K562 (cell line): ENCODE data around the gene SENP1. TPM values are rescaled to one million over a fixed set of nuclear protein-coding genes. Genes with fewer than 3 reads are reported as not detected.

Source experiments
- BMI1 ChIP-seq: fragments of 150-350 bp; IDR thresholded peaks from 2 replicates; pipeline ENCODE4 v1.6.1; 2014; ENCODE audit warnings: low read length
- ELK3 ChIP-seq: fragments of 450-650 bp; formaldehyde crosslinking; IDR thresholded peaks from 2 replicates; pipeline ENCODE4 v1.4.0; 2020; ENCODE audit warnings: mild to moderate bottlenecking
- NCOA6 ChIP-seq: fragments of 450-650 bp; IDR thresholded peaks from 2 replicates; pipeline ENCODE4 v1.6.1; 2017; ENCODE audit warnings: mild to moderate bottlenecking
- RBM14 ChIP-seq: fragments of 200-400 bp; formaldehyde crosslinking; IDR thresholded peaks from 2 replicates; pipeline ENCODE4 v1.6.1; 2018; ENCODE audit warnings: low read depth, mild to moderate bottlenecking, low read length, moderate library complexity, borderline replicate concordance; ENCODE audit not compliant: insufficient read depth
- RREB1 ChIP-seq: fragments of 250-450 bp; sonication (Bioruptor Pico); IDR thresholded peaks from 2 replicates; pipeline ENCODE4 v1.4.0; 2020
- TAF15 ChIP-seq: fragments of 200-400 bp; formaldehyde crosslinking; IDR thresholded peaks from 2 replicates; pipeline ENCODE4 v1.6.1; 2017; ENCODE audit warnings: mild to moderate bottlenecking, low read depth, low read length, moderate library complexity
- polyA plus RNA-seq, 8 experiments: library from polyadenylated mRNA; depleted of rRNA in 4 of 8; stranded (reverse) in 5 of 8; unstranded in 3 of 8; fragments of >200 nt; fragmentation: Nextera tagmentation in 2 of 8; fragmentation: Illumina TruSeq in 1 of 8; extraction: Ambion mirVana in 2 of 8; extraction: Trizol in 1 of 8; gene quantifications; 2 replicates each; pipeline versions ENCODE4 v1.2.1 to v1.2.3, GENCODE V29; 2011 to 2014; ENCODE audit warnings: inconsistent platforms in 1 of 8, missing spikeins in 1 of 8
- total RNA-seq, 7 experiments: library from RNA; depleted of rRNA in 6 of 7; stranded (reverse); fragments of >200 nt in 6 of 7; fragmentation: Illumina TruSeq in 2 of 7; extraction: Trizol in 2 of 7; gene quantifications; 2 replicates each; pipeline versions ENCODE4 v1.2.1 to v1.2.3, GENCODE V29; 2011 to 2021; ENCODE audit warnings: low replicate concordance in 1 of 7

The SENP1 gene
- total and polyA plus RNA-seq, 9 of the 15 experiments (the other 6 are each of a cell fraction or from before 2014, with no cell fraction given): 15.5 to 59.0 (median 36.3) TPM

GRCh38 chr12:48135027-48135426 is 29.1 kb upstream of the SENP1 start (continued):
- TF ChIP-seq RREB1 (CRISPR knock-in tag) (no peak), TAF15 (no peak), BMI1 (no peak), NCOA6 (no peak), ELK3 (CRISPR knock-in tag) (no peak), RBM14 (no peak)
